Tibial nerve (tissue), 4 donors: ENCODE measurements around the gene ACY1. TPM values are rescaled to one million over a fixed set of nuclear protein-coding genes. Genes with fewer than 3 reads are reported as not detected.

Source experiments
- DNase-seq, 2 donors: peaks; one replicate each; pipeline ENCODE4 v3.0.0-alpha.2; 2019; ENCODE audit warnings: low spot score in 2 of 2
- H3K27ac ChIP-seq, 4 donors: fragments of 200-600 bp; sonication (generic) in 3 of 4; one replicate each; pipeline ENCODE4 v1.5.1; 2017 to 2019; ENCODE audit warnings: mild to moderate bottlenecking in 1 of 4
- H3K27me3 ChIP-seq, 2 donors: fragments of 200-600 bp; sonication (generic) in 1 of 2; one replicate each; pipeline versions ENCODE4 v1.5.1 to v1.6.0; 2017 to 2019
- H3K36me3 ChIP-seq, 3 donors: fragments of 200-600 bp; sonication (generic); one replicate each; pipeline ENCODE4 v1.5.1; 2018 to 2019
- H3K4me1 ChIP-seq, 4 donors: fragments of 200-600 bp; sonication (generic) in 3 of 4; one replicate each; pipeline ENCODE4 v1.5.1; 2017 to 2019
- H3K4me3 ChIP-seq, 4 donors: fragments of 200-600 bp; sonication (generic) in 3 of 4; one replicate each; pipeline ENCODE4 v1.5.1; 2017 to 2019; ENCODE audit warnings: mild to moderate bottlenecking in 1 of 4, moderate library complexity in 1 of 4
- H3K9me3 ChIP-seq, 4 donors: fragments of 200-600 bp; sonication (generic) in 3 of 4; one replicate each; pipeline ENCODE4 v1.5.1; 2017 to 2019
- CTCF ChIP-seq, 5 experiments: fragments of 200-600 bp in 3 of 5; fragments of 450-650 bp in 2 of 5; sonication (generic) in 3 of 5; IDR thresholded peaks; one replicate each; pipeline ENCODE4 v1.5.1; 2016 to 2019; ENCODE audit warnings: antibody characterized with exemption in 5 of 5, mild to moderate bottlenecking in 3 of 5, moderate library complexity in 2 of 5
- EP300 ChIP-seq, 2 donors: sonication (generic); formaldehyde crosslinking; IDR thresholded peaks; one replicate each; pipeline ENCODE4 v1.6.1; 2017; ENCODE audit warnings: antibody characterized with exemption in 2 of 2, mild to moderate bottlenecking in 1 of 2
- POLR2A ChIP-seq, 2 donors: fragments of 450-650 bp; IDR thresholded peaks; one replicate each; pipeline ENCODE4 v1.6.1; 2017; ENCODE audit warnings: antibody characterized with exemption in 2 of 2, mild to moderate bottlenecking in 2 of 2, moderate library complexity in 2 of 2
- WGBS, 2 donors: methylation state at CpG; one replicate each; pipeline ENCODE4 v1.1.5; 2018; 5-methylcytosine and 5-hydroxymethylcytosine counted together
- total RNA-seq, 4 donors: library from RNA; depleted of rRNA; stranded (reverse); fragments of >200 nt; gene quantifications; one replicate each; pipeline ENCODE4 v1.1.0, GENCODE V29; 2016

The ACY1 gene
- total RNA-seq, 4 donors from 2014 or later: 32.2 to 61.0 (median 45.6) TPM

GRCh38 chr3:52006820-52007133, 23.4 kb downstream of the ACY1 start:
- peaks cover 0 to 28% (median 9%) of the 10 kb centered on the region in 4 donors for H3K4me1 ChIP-seq
- TF ChIP-seq POLR2A (IDR thresholded peaks at IDR 0.05): no peak
- no peak for TF ChIP-seq CTCF (IDR thresholded peaks at IDR 0.05)
- no peak for TF ChIP-seq EP300 (IDR thresholded peaks at IDR 0.05)
- DNase-seq: no peak
- 82 to 94% methylated on average over 6 of the region's 6 CpGs for WGBS, 2 donors
- no peaks in the 10 kb centered on the region for H3K27me3 ChIP-seq
- H3K36me3 ChIP-seq: no peaks in the 10 kb centered on the region
- no peaks in the 10 kb centered on the region for H3K9me3 ChIP-seq
- H3K4me3 ChIP-seq: no peak overlapping the region
- H3K27ac ChIP-seq: no peak overlapping the region

- no peak overlapping the region for H3K27ac ChIP-seq
- peaks cover 0 to 27% (median 9%) of the 10 kb centered on the region in 4 donors for H3K4me1 ChIP-seq
- no peak overlapping the region for H3K4me3 ChIP-seq
- H3K9me3 ChIP-seq: no peaks in the 10 kb centered on the region
- WGBS, 2 donors: 69 to 76% methylated on average over 4 of the region's 4 CpGs
- TF ChIP-seq POLR2A (IDR thresholded peaks at IDR 0.05) (no peak), EP300 (IDR thresholded peaks at IDR 0.05) (no peak), CTCF (IDR thresholded peaks at IDR 0.05) (no peak)
- no peaks in the 10 kb centered on the region for H3K27me3 ChIP-seq
- no peak for DNase-seq
- no peaks in the 10 kb centered on the region for H3K36me3 ChIP-seq
Measured at GRCh38 chr3:52007291-52007690, 24.0 kb downstream of the ACY1 start.

- TF ChIP-seq CTCF (IDR thresholded peaks at IDR 0.05) (no peak), POLR2A (IDR thresholded peaks at IDR 0.05) (no peak), EP300 (IDR thresholded peaks at IDR 0.05) (no peak)
- H3K36me3 ChIP-seq: no peaks in the 10 kb centered on the region
- DNase-seq: no peak
- H3K4me3 ChIP-seq: no peak overlapping the region
- H3K4me1 ChIP-seq: peaks cover 0 to 14% (median 6%) of the 10 kb centered on the region in 4 donors
- H3K9me3 ChIP-seq: no peaks in the 10 kb centered on the region
- no peaks in the 10 kb centered on the region for H3K27me3 ChIP-seq
- H3K27ac ChIP-seq: no peak overlapping the region
Measured at GRCh38 chr3:52010431-52010830, 27.1 kb downstream of the ACY1 start.

- no peak for DNase-seq
- Histone ChIP-seq H3K27ac (no peak overlapping the region), H3K36me3 (no peaks in the 10 kb centered on the region), H3K27me3 (no peaks in the 10 kb centered on the region), H3K9me3 (no peaks in the 10 kb centered on the region), H3K4me1 (peaks cover 0 to 14% (median 4%) of the 10 kb centered on the region in 4 donors), H3K4me3 (no peak overlapping the region)
- no peak for TF ChIP-seq CTCF (IDR thresholded peaks at IDR 0.05)
- 69 to 78% methylated on average over 7 of the region's 7 CpGs for WGBS, 2 donors
Measured at GRCh38 chr3:52012699-52013098, 29.4 kb downstream of the ACY1 start.

GRCh38 chr3:52013802-52014598, 30.7 kb downstream of the ACY1 start:
- no peaks in the 10 kb centered on the region for H3K9me3 ChIP-seq
- no peaks in the 10 kb centered on the region for H3K27me3 ChIP-seq
- 81 to 86% methylated on average over 6 of the region's 6 CpGs for WGBS, 2 donors
- H3K4me3 ChIP-seq: no peak overlapping the region
- H3K36me3 ChIP-seq: no peaks in the 10 kb centered on the region
- H3K27ac ChIP-seq: no peak overlapping the region
- peaks cover 0 to 21% (median 9%) of the 10 kb centered on the region in 4 donors for H3K4me1 ChIP-seq
- DNase-seq: no peak
- TF ChIP-seq CTCF (IDR thresholded peaks at IDR 0.05) (no peak), EP300 (IDR thresholded peaks at IDR 0.05) (no peak), POLR2A (IDR thresholded peaks at IDR 0.05) (no peak)
